HG03469 (cell line): ENCODE results near the gene NRAS.
"Not testable (repeated sequence)": the region's sequence is repeated elsewhere in the genome, so short reads cannot be mapped to it uniquely, and the experiment has no call there.

Source experiments
- ATAC-seq: cut with Tn5 transposase; IDR thresholded peaks from one replicate; pipeline ENCODE4 v1.9.1; 2021; ENCODE audit warnings: mild to moderate bottlenecking, moderate library complexity, moderate number of reproducible peaks; ENCODE audit not compliant: unreplicated experiment

The NRAS gene

DNA sequence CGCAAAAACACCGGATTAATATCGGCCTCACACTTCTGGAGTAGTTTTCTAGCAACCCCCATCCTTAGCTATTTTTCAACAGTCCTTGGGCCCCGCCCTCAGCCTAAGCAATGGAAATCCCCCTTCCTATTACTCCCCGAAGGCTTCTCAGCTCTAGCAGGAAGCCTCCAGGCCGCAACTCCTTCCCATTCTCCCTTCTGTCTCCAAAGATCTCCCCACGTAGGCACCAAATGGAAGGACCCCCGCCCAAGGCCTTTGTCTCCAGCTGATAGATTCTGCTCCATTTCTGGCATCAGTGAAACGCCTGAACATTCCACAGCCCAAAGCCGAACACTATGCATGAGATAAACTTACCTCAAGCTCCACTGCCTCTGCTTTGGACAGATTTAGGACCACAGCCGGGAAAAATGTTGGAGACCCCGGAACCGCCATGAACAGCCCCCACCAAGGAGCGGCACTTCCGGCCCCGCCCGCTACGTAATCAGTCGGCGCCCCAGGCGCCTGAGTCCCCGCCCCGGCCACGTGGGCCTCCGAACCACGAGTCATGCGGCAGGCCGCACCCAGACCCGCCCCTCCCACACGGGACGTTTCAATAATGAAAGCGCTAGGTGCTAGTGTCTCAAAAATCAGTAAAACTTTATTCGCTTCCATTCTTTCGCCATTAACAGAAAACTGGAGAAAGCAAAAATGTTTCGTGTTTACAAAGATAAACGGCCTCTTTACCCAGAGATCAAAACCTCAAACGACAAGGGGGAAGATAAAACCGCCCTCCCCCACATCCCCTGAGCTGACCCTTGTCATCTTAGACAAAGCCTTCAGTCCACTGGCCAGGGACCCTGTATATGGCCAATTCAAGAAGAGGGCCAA lies at the start of gene NRAS:
Gene NRAS (minus strand): TSS at position 468 of the 867 bp plus-strand sequence. CDS start 611 bp downstream, outside the sequence.
- peak; percentile 87 for ATAC-seq

DNA sequence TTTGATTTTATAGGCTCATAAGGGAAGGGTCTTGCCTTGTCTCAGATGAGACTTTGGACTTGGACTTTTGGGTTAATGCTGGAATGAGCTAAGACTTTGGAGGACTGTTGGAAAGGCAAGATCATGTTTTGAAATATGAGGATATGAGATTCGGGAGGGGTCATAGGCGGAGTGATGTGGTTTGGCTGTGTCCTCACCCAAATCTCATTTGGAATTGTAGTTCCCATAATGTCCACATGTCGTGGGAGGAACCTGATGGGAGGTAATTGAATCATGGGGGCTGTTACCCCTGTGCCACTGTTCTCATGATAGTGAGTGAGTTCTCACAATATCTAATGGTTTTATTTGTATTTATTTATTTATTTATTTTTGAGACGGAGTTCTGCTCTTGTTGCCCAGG lies 48.1 kb upstream of the NRAS start:
- no peak for ATAC-seq

DNA sequence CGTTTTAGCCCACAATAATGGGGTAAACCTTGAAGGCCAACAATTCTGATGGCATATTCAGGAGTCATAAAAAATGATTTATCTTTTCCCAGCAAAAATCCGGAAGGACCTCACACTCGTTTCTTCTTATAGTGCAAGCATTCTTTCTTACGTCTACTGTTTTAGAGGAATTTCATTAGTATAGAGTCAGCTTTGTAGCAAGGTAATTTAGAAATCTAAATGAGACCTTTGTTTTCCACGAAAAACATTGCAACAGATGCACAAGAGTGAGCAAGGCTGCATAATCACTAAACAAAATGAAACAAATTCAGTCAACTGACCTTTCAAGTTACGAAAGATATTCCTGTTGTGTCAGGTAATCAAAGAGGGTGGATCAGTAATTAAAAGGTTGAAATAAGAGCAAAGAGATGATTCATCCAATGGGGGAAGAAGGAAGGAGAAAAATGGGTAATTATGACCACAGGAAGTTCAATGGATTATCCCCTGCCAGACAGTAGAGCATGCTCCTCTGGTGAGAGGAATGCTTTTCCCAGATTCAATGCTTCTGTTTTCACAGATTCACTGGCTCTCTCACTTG lies 41.8 kb upstream of the NRAS start:
- ATAC-seq = no peak

DNA sequence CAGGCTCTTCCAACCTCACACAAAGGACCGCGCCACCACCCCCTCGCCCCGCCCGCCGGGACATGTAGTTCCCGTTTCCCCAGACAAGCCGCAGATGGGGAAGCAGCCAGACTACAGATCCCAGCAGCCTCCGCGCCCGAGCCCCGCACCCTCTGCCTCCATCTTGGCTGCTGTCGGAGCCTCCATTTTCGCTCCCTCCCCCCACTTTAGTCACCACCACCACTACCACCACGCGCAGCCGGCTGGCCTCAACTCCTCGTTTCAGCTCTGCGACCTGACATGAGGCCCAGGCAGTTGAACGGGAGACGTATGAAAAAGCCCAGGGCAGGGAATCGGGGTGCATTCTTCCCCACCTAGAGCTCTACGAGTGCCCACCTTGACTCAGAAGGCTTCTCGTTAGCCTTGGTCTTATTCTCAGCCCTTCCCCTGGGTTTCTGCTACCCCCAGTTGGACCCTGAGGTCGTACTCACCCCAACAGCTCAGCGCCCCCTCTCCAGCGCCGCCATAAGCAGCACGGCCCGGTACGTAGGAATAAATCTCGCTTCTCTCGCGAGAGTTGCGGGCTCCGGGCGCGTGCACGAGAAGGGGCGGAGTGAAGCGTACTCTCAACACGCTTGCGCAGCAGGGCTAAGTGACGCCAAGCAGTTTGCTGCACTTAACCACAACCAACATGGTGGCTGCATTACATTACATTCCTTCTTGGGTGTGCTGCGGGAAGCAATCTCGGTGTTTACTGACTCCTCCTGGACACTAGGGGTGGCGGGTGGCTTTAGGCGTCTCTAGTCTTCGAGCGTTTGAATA lies 41.1 kb upstream of the NRAS start, which contains the start of gene CSDE1:
Gene CSDE1 (minus strand): TSS at position 530 of the 801 bp plus-strand sequence. CDS start 18,094 bp downstream, outside the sequence.
- peak; percentile 71 for ATAC-seq

DNA sequence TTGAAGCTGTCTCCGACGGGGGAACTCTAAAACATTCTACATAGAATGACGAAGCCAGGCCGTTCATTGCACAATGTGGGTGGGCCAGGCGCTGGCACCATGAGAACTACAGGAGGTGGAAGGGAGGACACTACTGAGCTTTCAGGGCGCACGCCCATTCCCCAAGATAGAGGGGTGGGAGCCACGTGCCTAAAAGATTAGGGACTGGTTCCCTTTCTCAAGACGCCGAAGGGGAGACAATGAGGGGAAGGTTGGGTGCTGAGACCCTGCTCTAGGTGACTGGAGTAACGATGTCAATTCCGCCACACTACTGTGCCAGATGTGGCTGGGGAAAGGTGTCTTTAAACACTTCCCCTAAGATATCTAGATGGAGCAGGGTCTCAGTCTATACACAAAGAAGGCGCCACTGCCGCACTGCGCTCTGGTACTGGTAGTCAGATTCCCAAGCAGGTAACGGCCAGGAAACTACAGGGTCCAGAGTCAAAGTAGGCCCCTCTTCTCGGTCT lies 40.4 kb upstream of the NRAS start:
- no peak for ATAC-seq

DNA sequence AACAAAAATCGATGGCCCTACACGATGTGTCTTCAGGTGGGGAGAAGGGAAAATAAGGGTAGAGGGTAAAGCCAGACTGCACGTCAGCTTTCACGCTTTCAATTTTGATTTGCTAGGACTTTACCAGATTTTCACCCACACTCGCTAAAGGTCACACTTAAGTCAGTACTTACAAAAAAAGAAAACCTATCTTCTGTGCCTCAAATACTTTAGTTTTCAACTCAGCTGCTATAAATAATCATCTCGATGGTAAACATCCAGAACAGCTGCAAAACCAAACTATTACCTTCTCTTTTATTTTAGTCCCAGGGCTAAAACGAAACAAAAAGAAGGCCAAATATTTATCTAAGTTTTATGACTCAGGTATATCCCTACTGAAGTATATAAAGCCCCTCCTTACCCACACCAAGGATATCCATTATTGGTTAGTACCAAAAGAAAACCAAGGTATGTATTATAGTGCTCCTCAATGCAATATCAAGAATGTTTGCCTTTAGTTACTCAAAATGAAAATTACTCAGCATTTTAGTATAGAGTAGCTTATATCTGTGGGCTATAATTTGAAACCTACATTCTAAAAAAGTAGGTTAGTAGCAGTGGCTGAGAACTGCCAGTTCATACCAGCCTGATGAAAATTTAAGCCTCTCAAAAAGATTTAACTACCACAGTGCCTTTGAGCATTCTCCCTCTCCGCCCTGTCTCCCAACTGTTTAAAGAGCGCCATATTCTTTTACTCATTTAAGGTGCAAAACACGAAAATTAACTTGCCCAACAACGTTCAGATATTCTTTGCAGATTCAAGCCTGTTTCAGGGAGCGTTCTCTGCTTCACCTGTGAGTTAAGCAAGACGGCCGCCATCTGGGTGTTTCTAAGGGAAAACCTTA lies 39.7 kb upstream of the NRAS start:
- ATAC-seq = peak; percentile 26

DNA sequence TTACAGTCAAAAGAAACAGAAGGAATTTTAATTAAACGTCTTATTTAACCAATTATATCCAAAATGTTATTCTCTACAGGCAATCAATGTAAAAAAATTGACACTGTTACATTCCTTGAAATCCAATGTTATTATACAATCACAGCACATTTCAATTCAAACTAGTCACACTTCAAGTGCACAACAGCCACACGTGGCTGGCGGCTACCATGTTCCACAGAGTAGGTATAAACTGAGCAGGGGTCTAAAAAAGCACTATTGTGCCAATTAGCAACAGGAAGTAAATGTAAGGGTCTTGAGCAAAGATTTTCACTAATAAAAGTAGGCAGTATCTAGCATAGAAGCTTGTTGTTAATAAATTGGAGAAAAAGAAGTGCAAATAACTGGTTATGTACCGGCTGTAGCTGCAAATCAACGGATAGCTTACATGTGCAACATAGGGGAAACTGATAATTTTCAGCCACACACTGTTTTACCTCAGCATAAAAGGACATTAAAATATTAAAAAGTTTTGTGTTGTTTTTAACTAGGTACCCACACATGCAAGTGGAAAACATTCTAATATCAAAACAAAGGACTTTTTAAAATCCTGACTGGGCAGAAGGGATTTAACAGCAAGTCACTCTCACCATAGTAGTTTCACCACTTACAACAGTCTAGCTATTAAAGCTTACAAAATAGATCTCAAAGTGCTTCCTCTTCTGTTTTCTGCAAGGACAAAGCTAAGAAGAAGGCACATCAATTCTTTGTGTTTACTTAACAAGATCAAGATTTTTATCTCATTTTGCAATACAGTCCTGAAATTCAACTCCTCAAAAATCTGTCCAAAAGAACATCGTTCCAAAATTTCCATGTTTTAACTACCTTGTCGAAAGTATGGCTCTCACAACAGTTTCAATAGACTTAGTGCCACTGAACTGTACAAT lies 38.7 kb upstream of the NRAS start:
- ATAC-seq = no peak

DNA sequence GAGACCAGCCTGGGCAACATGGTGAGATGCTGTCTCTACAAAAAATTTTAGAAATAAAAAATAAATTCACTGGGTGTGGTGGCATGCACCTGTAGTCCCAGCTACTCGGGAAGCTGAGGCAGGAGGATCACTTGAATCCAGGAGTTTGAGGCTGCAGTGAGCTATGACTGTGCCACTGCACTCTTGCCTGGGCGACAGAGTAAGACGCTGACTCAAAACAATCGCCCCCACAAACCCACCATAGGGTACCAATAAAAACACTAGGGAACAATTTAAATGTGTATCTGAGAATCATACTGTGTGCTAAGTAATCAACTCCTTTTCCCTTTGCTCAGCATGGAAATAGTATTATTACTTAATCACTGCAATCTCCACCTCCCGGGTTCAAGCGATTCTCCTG lies 37.1 kb upstream of the NRAS start:
- not testable (repeated sequence) for ATAC-seq

DNA sequence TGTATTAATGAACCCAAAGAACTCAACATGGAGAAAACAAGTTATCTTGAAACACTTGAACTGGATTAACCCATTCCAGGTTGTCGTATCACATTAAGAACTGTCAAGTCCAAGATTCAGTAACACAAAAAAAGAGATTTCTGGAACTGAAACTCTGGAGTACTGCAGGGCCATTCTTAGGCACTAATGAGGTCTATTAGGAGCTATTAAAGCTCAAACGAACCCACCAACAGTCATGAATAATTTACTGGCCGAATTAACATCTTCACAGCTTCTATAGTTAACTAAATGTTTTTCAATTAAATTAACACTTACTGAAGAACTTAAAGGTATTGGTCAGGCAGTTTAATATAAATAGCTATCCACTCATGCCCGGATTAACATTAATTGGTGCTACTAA lies 36.6 kb upstream of the NRAS start:
- ATAC-seq = no peak

DNA sequence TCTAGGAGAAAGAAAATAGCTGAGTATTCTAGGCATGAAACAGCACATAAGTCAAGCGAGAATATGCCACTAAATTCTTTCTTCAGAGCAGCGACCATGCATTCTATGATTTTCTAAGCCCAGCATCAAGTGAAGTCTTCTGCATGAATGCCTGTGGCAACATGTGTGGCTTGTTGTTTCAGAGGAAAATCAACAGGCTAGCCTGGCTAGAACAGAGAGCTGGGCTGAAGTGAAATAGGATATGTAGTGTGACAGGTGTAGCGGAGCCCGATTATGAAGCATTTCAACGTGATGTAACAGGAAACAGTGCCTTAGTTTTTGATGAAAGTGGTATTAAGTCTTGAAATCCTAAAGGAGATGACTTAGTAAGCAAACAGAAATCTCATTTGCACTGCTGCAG lies 34.2 kb upstream of the NRAS start:
- no peak for ATAC-seq

DNA sequence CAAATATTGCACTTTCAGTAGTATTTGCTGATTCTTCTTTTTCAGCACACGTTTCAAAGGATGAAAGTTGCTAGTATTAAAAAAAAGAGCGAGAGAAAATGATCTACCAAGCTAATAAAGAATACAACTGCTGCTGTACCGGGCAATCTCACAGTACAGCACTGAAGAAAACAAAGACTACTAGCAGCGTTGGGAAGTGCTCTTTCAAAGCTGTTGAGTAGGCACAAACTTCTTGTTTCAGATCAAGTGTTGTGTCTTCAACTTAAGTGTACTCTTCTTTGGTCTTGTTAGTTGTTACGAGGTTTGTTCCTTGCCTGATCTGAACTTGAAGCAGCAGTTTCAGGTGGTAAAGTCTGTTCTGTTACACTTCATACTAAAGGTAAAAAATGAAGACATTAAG lies 33.3 kb upstream of the NRAS start:
- ATAC-seq = no peak

DNA sequence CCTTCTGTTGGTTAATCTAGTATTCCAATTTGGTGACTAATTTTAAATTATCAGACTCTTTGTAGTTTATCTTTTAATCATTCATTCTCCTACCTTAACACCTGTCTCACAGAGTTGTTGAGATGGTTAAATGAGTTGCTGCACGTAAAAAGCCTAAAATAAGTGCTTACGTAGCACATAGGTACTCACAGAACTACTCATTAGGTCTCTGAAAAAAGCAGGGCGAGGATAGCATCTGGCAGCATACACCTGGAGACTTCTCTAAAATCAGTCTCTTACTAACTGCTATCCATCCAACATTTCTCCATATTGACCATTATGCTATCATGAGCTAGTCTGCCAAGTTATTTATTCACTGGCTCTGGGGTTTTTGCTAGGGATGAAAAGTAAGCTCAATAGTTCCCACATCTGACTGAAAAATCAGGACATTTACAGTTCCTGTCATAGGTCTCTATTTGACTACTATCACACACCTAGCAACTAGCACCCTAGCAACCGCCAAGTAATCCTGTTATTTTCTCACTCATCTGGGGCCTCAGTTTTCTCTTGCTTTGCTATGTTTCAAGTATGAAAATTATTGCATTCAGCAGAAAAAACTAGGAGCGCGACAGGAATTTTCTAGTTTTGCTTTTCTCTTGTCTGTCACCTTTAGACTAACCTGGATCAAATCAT lies 30.0 kb upstream of the NRAS start:
- no peak for ATAC-seq

DNA sequence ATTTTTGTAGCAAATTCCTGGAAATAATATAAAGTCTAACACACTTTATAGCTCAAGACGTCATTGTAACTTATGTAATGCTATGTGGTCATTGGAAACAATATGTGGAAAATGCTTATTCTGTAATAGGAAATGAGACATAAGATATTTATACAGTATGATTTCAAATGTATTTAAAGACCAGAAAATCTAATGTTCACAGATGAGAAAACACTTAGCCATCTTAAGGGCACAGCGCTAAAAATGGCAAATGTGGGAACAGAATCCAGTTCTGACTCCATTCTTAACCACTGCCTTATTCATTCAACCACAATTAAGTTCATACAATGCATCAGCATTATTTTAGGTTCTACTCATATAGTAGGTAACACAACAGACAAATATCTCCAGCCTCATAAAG lies 28.7 kb upstream of the NRAS start:
- ATAC-seq = no peak

DNA sequence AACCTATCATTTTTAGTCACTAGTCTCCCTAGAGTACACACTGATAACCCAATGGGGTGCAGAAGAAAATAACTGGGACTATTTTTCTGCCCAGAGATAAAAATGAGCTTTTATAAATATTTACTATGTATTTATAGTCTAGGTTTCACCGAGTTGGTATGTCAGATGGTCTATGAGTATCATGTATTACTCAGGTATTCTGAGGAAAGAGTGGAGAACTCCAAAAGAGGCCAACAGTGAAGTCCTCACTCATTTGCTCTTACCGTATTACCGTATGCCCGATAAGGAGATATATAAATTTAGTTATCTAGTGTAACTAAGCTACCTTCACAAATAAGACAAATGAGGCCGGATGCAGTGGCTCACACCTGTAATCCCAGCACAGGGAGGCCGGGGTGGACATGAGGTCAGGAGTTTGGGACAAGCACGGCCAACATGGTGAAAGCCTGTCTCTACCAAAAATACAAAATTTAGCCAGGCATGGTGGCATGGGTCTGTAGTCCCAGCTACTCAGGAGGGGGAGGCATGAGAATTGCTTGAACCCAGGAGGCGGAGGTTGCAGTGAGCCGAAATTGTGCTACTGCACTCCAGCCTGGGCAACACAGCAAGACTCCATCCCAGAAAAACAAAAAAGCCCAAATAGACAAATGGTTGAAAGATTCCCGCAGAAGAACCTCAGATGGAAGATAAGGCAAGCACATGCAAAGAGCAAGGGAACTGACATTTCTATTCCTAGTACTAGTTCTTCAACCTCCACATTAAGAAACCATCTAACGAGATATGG lies 25.6 kb upstream of the NRAS start:
- no peak for ATAC-seq

DNA sequence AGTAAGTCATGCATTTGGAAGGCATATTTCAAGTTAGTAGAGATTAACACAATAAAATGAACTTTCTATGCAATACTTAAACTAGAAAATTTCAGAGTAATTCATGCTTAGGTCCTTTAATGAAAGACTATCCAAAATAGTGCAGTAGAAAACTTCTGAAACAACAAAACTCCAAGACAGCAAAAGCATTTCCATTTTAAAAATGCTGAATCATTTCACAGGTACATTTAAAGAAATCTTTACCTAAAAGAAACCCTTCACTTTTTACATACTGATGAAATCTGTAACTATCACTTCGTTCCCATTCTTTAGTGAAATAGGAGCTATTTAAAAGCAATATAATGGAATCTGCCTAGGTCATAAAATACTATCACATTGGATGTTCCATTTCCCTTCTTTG lies 23.8 kb upstream of the NRAS start:
- ATAC-seq = no peak

DNA sequence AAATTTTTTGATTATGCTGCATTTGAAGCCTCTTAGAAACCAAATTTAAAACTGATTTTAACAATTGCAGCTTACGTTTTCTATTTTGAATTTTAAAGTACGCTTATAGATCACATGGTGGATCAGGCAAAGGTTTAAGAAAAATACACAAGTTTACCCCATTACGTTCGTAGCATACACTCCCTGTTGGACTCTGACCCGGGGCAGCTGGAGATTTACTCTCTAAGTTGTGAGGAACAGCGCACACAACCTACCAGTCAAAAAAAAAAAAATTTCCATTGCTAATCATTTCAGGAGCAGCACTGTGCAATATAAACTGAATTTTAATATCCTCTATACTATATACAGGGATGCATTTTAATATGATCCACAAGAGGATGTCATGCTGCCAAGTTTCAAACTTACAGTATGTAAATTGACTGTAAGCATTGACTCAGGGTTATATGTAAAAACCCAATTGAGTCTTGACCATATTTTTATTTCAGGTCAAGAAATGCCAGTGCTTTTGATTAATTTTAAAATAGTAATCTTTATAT lies 20.8 kb upstream of the NRAS start:
- ATAC-seq = no peak

DNA sequence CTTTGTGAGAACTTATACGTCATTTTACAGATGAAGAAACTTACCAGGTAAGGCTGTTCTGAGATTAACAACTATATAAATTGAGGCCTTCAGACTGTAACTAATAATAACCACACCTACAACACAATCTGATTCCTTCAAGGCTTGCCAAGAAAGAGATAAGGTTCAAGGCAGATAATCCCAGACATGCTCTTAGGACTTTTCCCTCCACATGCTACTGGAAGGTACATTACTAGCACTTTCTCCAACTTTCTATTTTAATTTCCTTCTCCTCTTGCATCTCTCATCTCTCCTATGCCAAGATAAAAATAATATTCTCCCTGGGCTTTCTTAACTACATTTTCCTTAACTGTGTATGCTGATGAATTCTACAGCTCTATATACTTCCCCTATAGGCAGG lies 18.9 kb upstream of the NRAS start:
- ATAC-seq = no peak

DNA sequence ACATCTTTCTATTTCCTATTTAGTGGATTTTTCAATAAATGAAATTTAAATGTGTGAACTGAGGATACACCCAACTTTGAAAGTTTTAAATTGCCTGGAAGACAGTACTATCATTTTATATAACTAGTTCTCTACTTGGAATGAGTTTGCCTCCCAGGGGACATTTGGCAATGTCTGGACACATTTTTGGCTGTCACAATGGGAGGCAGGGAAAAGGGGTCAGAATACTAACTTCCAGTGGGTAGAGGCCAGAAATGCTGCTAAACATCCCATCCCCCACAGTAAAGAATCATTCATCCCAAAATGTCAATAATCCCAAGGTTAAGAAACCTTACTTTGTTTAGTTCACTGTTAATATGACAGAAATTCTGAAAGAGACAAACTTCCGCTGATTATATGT lies 13.2 kb upstream of the NRAS start:
- ATAC-seq = no peak
